ENCODE results near the gene OGFOD3.

Gene OGFOD3

GRCh38 chr17:82444284-82444893, 26.0 kb upstream of the OGFOD3 start:
- TF ChIP-seq CTCF (IDR thresholded peaks at IDR 0.05) (no peak), ZFX (IDR thresholded peaks at IDR 0.05; ENCODE audit: borderline replicate concordance) (no peak)
- no peak overlapping the region for H3K27ac ChIP-seq

GRCh38 chr17:82443465-82444283, 25.3 kb upstream of the OGFOD3 start:
- no peak overlapping the region for H3K27ac ChIP-seq
- no peak for TF ChIP-seq ZFX (IDR thresholded peaks at IDR 0.05; ENCODE audit: borderline replicate concordance)
- no peak for TF ChIP-seq CTCF (IDR thresholded peaks at IDR 0.05)

GRCh38 chr17:82442643-82443464, 24.5 kb upstream of the OGFOD3 start:
- H3K27ac ChIP-seq, result no peak overlapping the region
- TF ChIP-seq CTCF (IDR thresholded peaks at IDR 0.05) (no peak), ZFX (IDR thresholded peaks at IDR 0.05; ENCODE audit: borderline replicate concordance) (no peak)

GRCh38 chr17:82441691-82442487, 23.5 kb upstream of the OGFOD3 start:
- no peak overlapping the region for H3K27ac ChIP-seq
- no peak for TF ChIP-seq CTCF (IDR thresholded peaks at IDR 0.05)
- TF ChIP-seq ZFX (IDR thresholded peaks at IDR 0.05; ENCODE audit: borderline replicate concordance), result no peak

GRCh38 chr17:82440991-82441627, 22.7 kb upstream of the OGFOD3 start:
- TF ChIP-seq ZFX (IDR thresholded peaks at IDR 0.05; ENCODE audit: borderline replicate concordance) (no peak), CTCF (IDR thresholded peaks at IDR 0.05) (no peak)
- no peak overlapping the region for H3K27ac ChIP-seq

- no peak overlapping the region for H3K27ac ChIP-seq
- TF ChIP-seq ZFX (IDR thresholded peaks at IDR 0.05; ENCODE audit: borderline replicate concordance) (no peak), CTCF (IDR thresholded peaks at IDR 0.05) (no peak)
Measured at GRCh38 chr17:82440469-82440981, 22.1 kb upstream of the OGFOD3 start.

Data from 22Rv1 (cell line).